Hepatocyte (in vitro differentiated cells): ENCODE data around the gene ZNF750.

ENCODE experiments used
- CTCF ChIP-seq: fragments of 200-600 bp; sonication (generic); IDR thresholded peaks from 2 replicates; pipeline ENCODE4 v1.5.1; 2016; ENCODE audit warnings: antibody characterized with exemption, mild to moderate bottlenecking; ENCODE audit not compliant: poor library complexity
- EZH2 ChIP-seq: fragments of 200-600 bp; sonication (generic); IDR thresholded peaks from 2 replicates; pipeline ENCODE4 v1.6.1; 2016; ENCODE audit warnings: antibody characterized with exemption, mild to moderate bottlenecking, borderline replicate concordance

- TF ChIP-seq CTCF = no peak
- TF ChIP-seq EZH2 = no peak
Observed at GRCh38 chr17:82867763-82868325, 28.0 kb upstream of the ZNF750 start.
